Uterus (tissue), 2 donors: ENCODE results near the gene TRANK1.

Experiments
- CTCF ChIP-seq, 4 experiments: fragments of 200-600 bp in 2 of 4; fragments of 450-650 bp in 2 of 4; sonication (generic) in 2 of 4; IDR thresholded peaks; one replicate each; pipeline ENCODE4 v1.5.1; 2016 to 2019; ENCODE audit warnings: antibody characterized with exemption in 4 of 4, mild to moderate bottlenecking in 2 of 4, moderate library complexity in 1 of 4
- POLR2A ChIP-seq, 2 donors: fragments of 450-650 bp; IDR thresholded peaks; one replicate each; pipeline ENCODE4 v1.6.1; 2016; ENCODE audit warnings: antibody characterized with exemption in 2 of 2, mild to moderate bottlenecking in 1 of 2, moderate library complexity in 1 of 2

DNA sequence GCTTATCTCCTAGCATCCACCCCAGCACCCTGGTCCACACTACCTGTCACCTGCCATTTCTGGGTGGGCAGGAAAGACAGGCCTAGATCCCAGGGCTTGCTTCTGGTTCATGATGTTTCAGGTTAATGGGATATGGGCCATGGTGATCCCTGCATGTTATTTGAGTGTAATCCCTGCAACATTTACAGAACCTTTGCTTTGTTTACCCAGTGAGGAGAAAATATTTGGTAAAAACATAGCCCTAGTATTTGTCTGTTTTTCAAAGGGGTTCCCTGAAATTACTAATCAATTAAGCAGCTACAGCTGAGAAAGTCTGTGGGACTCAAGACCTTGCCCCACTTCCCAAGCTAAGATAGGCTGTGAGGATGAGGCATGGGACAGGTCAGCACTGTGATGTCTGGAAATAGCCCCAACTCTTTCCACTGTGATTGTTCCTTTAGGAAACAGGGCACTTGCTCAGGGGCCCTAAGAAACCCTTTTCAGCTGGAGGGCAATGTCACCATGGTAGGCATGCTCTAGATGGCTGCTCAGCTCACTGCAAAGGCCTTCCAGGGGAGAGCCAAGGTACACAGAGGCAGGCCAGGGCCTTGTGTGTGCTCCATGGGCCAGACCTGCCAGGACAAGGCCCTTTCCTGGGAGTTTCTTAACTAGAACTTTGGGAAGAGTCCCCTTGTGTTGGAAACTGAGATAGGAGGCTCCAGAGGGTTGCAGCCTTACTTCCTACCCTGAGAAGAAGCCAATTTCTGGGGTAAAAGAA is 11.1 kb downstream of the TRANK1 start:
- no peak for TF ChIP-seq CTCF (IDR thresholded peaks at IDR 0.05)
- TF ChIP-seq POLR2A (IDR thresholded peaks at IDR 0.05) = no peak
